PC-3 (cell line): ENCODE results near the gene ADGRG3. TPM values are rescaled to one million over a fixed set of nuclear protein-coding genes. Genes with fewer than 3 reads are reported as not detected.

ENCODE experiments used
- ATAC-seq: fragments of 200-7000 bp; cut with Tn5 transposase; 2 replicates; pipeline ENCODE4 v1.9.1; 2020; ENCODE audit warnings: mild to moderate bottlenecking, moderate library complexity
- BruUV-seq: library from RNA; stranded (reverse); fragments of 400-500 nt; replicated peaks from 2 replicates; lab custom pipeline; 2021; lab: Mats Ljungman, UMichigan
- CTCF ChIA-PET: fragments of 300-600 bp; sonication (Branson Sonifier 250); formaldehyde crosslinking; loops from one replicate; lab custom pipeline; 2022; ENCODE audit warnings: antibody characterized with exemption; lab: Charles Lee
- POLR2A ChIA-PET: fragments of 300-600 bp; sonication (Branson Sonifier 250); formaldehyde crosslinking; loops from one replicate; lab custom pipeline; 2022; ENCODE audit warnings: antibody characterized with exemption; ENCODE audit not compliant: unreplicated experiment; lab: Charles Lee
- DNase-seq: peaks from one replicate; pipeline ENCODE4 v3.0.0-alpha.2; 2015
- H2AFZ ChIP-seq: fragments of 300-600 bp; sonication (generic); 2 replicates; pipeline ENCODE4 v1.6.0; 2016; ENCODE audit warnings: antibody characterized with exemption, low read length
- H3F3A ChIP-seq: fragments of 300-600 bp; sonication (generic); one replicate; pipeline ENCODE4 v1.6.0; 2017; ENCODE audit warnings: antibody characterized with exemption, low read length, control low read depth, mild to moderate bottlenecking; ENCODE audit not compliant: unreplicated experiment
- H3K27ac ChIP-seq: fragments of 300-600 bp; sonication (generic); 2 replicates; pipeline ENCODE4 v1.5.1; 2016; ENCODE audit warnings: mild to moderate bottlenecking, low read length
- H3K27me3 ChIP-seq: fragments of 300-600 bp; sonication (generic); 2 replicates; pipeline ENCODE4 v1.6.1; 2016; ENCODE audit warnings: low read length, mixed read lengths
- H3K36me3 ChIP-seq: fragments of 300-600 bp; sonication (generic); 2 replicates; pipeline ENCODE4 v1.6.1; 2016; ENCODE audit warnings: low read depth, mixed run types, low read length, mixed read lengths
- H3K4me1 ChIP-seq: fragments of 300-600 bp; sonication (generic); 2 replicates; pipeline ENCODE4 v1.5.1; 2016; ENCODE audit warnings: low read length; ENCODE audit not compliant: insufficient read depth
- H3K4me2 ChIP-seq: fragments of 300-600 bp; sonication (generic); 2 replicates; pipeline ENCODE4 v1.6.0; 2016; ENCODE audit warnings: low read length
- H3K4me3 ChIP-seq: fragments of 300-600 bp; sonication (generic); 2 replicates; pipeline ENCODE4 v1.5.1; 2016; ENCODE audit warnings: mild to moderate bottlenecking, low read length, mixed read lengths
- H3K79me2 ChIP-seq: fragments of 300-600 bp; sonication (generic); 2 replicates; pipeline ENCODE4 v1.6.1; 2017; ENCODE audit warnings: low read length, mixed read lengths
- H3K9ac ChIP-seq: fragments of 300-600 bp; sonication (generic); 2 replicates; pipeline ENCODE4 v1.6.0; 2016; ENCODE audit warnings: mild to moderate bottlenecking, low read length
- H3K9me2 ChIP-seq: fragments of 300-600 bp; sonication (generic); replicated peaks from 2 replicates; pipeline ENCODE4 v1.6.1; 2016; ENCODE audit warnings: mixed run types, low read length, mixed read lengths
- H3K9me3 ChIP-seq: fragments of 300-600 bp; sonication (generic); 2 replicates; pipeline ENCODE4 v1.6.1; 2016; ENCODE audit warnings: low read length, mixed read lengths
- H4K20me1 ChIP-seq: fragments of 300-600 bp; sonication (generic); 2 replicates; pipeline ENCODE4 v1.6.1; 2016; ENCODE audit warnings: low read length, mixed read lengths
- EZH2 ChIP-seq: fragments of 300-600 bp; sonication (generic); IDR thresholded peaks from one replicate; pipeline ENCODE4 v1.6.1; 2017; ENCODE audit warnings: antibody characterized with exemption, mild to moderate bottlenecking, low read length; ENCODE audit not compliant: unreplicated experiment
- EZH2phosphoT487 ChIP-seq: fragments of 300-600 bp; sonication (generic); IDR thresholded peaks from 2 replicates; pipeline ENCODE4 v1.6.1; 2018; ENCODE audit warnings: mild to moderate bottlenecking, antibody characterized with exemption, low read length, borderline replicate concordance
- intact Hi-C: fragments of 100-400 bp; cut with micrococcal nuclease; formaldehyde crosslinking; loops from 2 replicates; pipeline ENCODE4 v1.9.0; 2023
- total RNA-seq: library from RNA; depleted of rRNA; stranded (reverse); fragments of >200 nt; gene quantifications from 2 replicates; pipeline ENCODE4 v1.2.3, GENCODE V29; 2014
- TF ChIP-seq, protein P1 (sequence below): fragments of 300-600 bp; sonication (generic); conservative IDR thresholded peaks from 2 replicates; pipeline ENCODE4 v1.5.1; 2017; ENCODE audit warnings: antibody characterized with exemption, low read depth, mild to moderate bottlenecking, low read length

Gene ADGRG3
- total RNA-seq, 1 experiment from 2014 or later = not detected

DNA sequence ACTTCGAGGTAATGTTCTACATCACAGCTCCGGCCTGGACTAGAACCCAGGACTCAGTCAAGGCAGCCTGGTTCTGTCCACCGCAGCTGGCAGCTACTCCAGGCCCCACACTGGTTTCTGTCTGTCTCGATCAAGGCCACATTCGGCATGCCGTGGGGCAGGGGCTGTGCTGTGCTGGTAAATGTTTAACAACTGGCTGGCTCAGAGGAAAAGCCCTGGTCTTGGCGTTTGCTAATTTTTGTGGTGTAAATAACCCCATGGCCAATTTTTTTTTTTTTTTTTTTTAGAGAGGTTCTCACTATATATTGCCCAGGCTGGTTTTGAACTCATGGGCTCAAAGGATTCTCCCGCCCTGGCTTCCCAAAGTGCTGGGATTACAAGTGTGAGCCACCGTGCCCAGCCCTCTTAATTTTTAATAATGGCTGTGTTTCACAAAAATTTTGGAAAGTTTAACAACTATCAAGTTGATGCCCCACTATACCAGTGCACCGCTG lies 26.2 kb downstream of the ADGRG3 start:
- Histone ChIP-seq H3K4me2 (no peak overlapping the region), H3K79me2 (no peaks in the 10 kb centered on the region), H3F3A (no peaks in the 10 kb centered on the region), H3K9me2 (no peaks in the 10 kb centered on the region), H3K36me3 (no peaks in the 10 kb centered on the region), H2AFZ (no peak overlapping the region), H3K9ac (no peak overlapping the region), H3K4me1 (no peaks in the 10 kb centered on the region), H3K4me3 (no peak overlapping the region), H4K20me1 (no peaks in the 10 kb centered on the region), H3K27ac (no peak overlapping the region), H3K9me3 (no peaks in the 10 kb centered on the region), H3K27me3 (no peaks in the 10 kb centered on the region)
- POLR2A ChIA-PET = no interaction called here
- BruUV-seq = no TSS peak
- CTCF ChIA-PET = no interaction called here
- ATAC-seq (no peak), DNase-seq (no peak)
- TF ChIP-seq EZH2phosphoT487 (no peak), EZH2 (no peak)
- TF ChIP-seq, protein P1, sequence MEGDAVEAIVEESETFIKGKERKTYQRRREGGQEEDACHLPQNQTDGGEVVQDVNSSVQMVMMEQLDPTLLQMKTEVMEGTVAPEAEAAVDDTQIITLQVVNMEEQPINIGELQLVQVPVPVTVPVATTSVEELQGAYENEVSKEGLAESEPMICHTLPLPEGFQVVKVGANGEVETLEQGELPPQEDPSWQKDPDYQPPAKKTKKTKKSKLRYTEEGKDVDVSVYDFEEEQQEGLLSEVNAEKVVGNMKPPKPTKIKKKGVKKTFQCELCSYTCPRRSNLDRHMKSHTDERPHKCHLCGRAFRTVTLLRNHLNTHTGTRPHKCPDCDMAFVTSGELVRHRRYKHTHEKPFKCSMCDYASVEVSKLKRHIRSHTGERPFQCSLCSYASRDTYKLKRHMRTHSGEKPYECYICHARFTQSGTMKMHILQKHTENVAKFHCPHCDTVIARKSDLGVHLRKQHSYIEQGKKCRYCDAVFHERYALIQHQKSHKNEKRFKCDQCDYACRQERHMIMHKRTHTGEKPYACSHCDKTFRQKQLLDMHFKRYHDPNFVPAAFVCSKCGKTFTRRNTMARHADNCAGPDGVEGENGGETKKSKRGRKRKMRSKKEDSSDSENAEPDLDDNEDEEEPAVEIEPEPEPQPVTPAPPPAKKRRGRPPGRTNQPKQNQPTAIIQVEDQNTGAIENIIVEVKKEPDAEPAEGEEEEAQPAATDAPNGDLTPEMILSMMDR = no peak
- intact Hi-C loops = no loop called here

DNA sequence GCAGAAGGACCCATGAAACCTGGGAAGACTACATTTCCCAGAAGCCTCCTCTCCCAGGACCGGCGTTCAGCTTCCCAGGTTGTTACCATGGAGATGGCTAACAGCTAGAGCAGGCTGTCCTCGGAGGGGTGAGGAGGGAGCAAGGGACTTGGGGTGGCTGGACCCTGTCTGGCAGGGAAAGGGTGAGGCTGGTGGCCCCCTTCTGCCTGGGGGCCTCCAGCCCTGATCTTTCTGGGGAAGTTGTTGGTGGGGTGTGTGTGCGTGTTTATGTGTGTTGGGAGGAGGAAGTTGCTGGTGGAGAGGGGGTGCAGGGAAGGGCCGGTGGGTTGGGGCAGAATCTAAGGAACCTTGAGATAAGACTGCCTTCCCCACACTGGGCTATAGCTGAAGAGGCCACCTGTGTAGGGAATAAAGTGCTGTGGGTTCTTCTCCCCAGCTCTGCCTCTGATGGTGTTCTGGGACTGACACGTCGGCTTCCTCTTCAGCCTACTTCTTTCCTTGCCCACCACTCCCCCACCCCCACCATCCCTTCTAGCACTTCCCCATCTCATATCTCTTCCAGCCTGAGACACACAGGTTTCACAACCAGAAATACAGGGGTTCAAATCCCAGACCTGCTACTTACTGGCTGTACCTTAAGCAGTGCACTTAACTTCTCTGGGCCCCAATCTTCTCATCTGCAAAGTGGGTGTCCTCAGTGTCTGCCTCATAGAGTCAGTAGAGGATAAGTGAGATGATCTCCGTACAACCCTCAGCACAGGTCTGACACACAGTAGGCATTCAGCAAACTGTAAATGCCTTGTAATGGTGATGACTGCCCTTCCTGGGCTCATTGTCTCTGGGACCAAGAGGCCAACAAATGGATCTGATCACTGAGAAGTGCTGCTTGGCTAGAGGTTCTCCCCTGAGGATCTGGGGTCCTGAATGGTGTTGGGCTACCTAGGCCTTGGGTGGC lies 26.9 kb downstream of the ADGRG3 start, which contains the start of gene DRC7:
Gene DRC7, plus strand, starts transcription at position 82 of the 955 bp plus-strand sequence. CDS start 3,144 bp downstream, outside the sequence.
- no peak within 1 kb of the TSS for H3K4me2 ChIP-seq
- no peaks in the 10 kb centered on the region for H3K27me3 ChIP-seq
- peak; percentile 69 for ATAC-seq
- no peaks in the 10 kb centered on the region for H3K9me3 ChIP-seq
- no TSS peak for BruUV-seq
- CTCF ChIA-PET = no interaction called here
- TF ChIP-seq, protein P1 = no peak
- TF ChIP-seq EZH2phosphoT487 (no peak), EZH2 (no peak)
- H3K27ac ChIP-seq = no peak within 1 kb of the TSS
- POLR2A ChIA-PET = no interaction called here
- no peaks in the 10 kb centered on the region for H3K79me2 ChIP-seq
- no peak within 1 kb of the TSS for H3K9ac ChIP-seq
- no peak within 1 kb of the TSS for H3K4me3 ChIP-seq
- no peaks in the 10 kb centered on the region for H4K20me1 ChIP-seq
- intact Hi-C loops = no loop called here
- no peaks in the 10 kb centered on the region for H3F3A ChIP-seq
- H3K36me3 ChIP-seq = no peaks in the 10 kb centered on the region
- no peaks in the 10 kb centered on the region for H3K9me2 ChIP-seq
- no peaks in the 10 kb centered on the region for H3K4me1 ChIP-seq
- peak; percentile 17 for DNase-seq
- H2AFZ ChIP-seq = no peak within 1 kb of the TSS

DNA sequence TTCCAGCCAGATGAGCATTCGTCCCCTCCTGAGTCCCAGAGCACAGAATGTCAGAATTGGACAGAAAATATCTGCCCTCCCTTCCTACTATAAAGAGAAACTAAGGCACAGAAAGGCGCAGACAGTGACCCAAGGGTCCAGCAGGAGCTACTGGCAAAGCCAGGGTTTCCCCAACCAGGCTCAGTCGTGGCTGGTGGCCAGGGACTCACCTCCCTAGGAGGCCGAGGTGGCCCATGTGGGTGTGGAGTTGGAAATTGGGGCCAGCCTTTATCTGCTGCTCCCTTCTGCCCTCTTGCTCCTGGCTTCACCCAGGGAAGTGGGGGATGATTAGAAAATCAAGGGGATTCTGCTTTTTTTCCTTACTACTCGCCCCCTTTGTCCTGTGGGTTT lies 27.6 kb downstream of the ADGRG3 start:
- H3K4me3 ChIP-seq = no peak overlapping the region
- intact Hi-C loops = no loop called here
- H3K4me1 ChIP-seq = no peaks in the 10 kb centered on the region
- no peaks in the 10 kb centered on the region for H3K9me2 ChIP-seq
- no peaks in the 10 kb centered on the region for H3K27me3 ChIP-seq
- DNase-seq (no peak), ATAC-seq (no peak)
- H3K27ac ChIP-seq = no peak overlapping the region
- no peak overlapping the region for H3K9ac ChIP-seq
- TF ChIP-seq, protein P1 = no peak
- TF ChIP-seq EZH2 = no peak
- TF ChIP-seq EZH2phosphoT487 = no peak
- H3K9me3 ChIP-seq = no peaks in the 10 kb centered on the region
- H2AFZ ChIP-seq = no peak overlapping the region
- H3K36me3 ChIP-seq = no peaks in the 10 kb centered on the region
- H3F3A ChIP-seq = no peaks in the 10 kb centered on the region
- H4K20me1 ChIP-seq = no peaks in the 10 kb centered on the region
- no peak overlapping the region for H3K4me2 ChIP-seq
- no peaks in the 10 kb centered on the region for H3K79me2 ChIP-seq
- POLR2A ChIA-PET = no interaction called here
- no TSS peak for BruUV-seq
- CTCF ChIA-PET = no interaction called here
